HepG2 (cell line): ENCODE measurements around the gene TSHZ2. TPM values are rescaled to one million over a fixed set of nuclear protein-coding genes. Genes with fewer than 3 reads are reported as not detected.

Experiments used
- ATF7-NPFF ChIP-seq: sonication (generic); formaldehyde crosslinking; IDR thresholded peaks from 2 replicates; pipeline ENCODE4 v1.8.1; 2023; ENCODE audit warnings: mild to moderate bottlenecking, low read depth, missing genetic modification reagents, moderate library complexity
- CHD2 ChIP-seq: IDR thresholded peaks from 2 replicates; pipeline ENCODE4 v1.6.1; 2011; ENCODE audit warnings: low read depth, low read length, improper control_type of control experiment
- ETV6 ChIP-seq: sonication (generic); formaldehyde crosslinking; conservative IDR thresholded peaks from 2 replicates; pipeline ENCODE4 v1.4.0; 2020; ENCODE audit warnings: missing genetic modification reagents
- FLYWCH1 ChIP-seq: sonication (generic); formaldehyde crosslinking; IDR thresholded peaks from 2 replicates; pipeline ENCODE4 v1.8.1; 2023; ENCODE audit warnings: mild to moderate bottlenecking, missing genetic modification reagents
- GPN1 ChIP-seq: sonication (generic); formaldehyde crosslinking; IDR thresholded peaks from 2 replicates; pipeline ENCODE4 v1.5.1; 2020; ENCODE audit warnings: missing genetic modification reagents, borderline replicate concordance
- HNRNPK ChIP-seq: fragments of 200-400 bp; formaldehyde crosslinking; IDR thresholded peaks from 2 replicates; pipeline ENCODE4 v1.6.1; 2018; ENCODE audit warnings: low read length, low read depth, moderate library complexity, mild to moderate bottlenecking; ENCODE audit not compliant: poor library complexity, severe bottlenecking
- HNRNPL ChIP-seq: fragments of 200-400 bp; formaldehyde crosslinking; IDR thresholded peaks from 2 replicates; pipeline ENCODE4 v1.6.1; 2017; ENCODE audit warnings: mild to moderate bottlenecking, low read depth, low read length
- KAT8 ChIP-seq: IDR thresholded peaks from 2 replicates; pipeline ENCODE4 v1.6.1; 2016; ENCODE audit warnings: missing genetic modification reagents, missing compliant biosample characterization
- MXD1 ChIP-seq: sonication (generic); formaldehyde crosslinking; IDR thresholded peaks from 2 replicates; pipeline ENCODE4 v1.4.0; 2020; ENCODE audit warnings: mild to moderate bottlenecking, missing genetic modification reagents
- NCOA5 ChIP-seq: sonication (generic); formaldehyde crosslinking; IDR thresholded peaks from 2 replicates; pipeline ENCODE4 v1.4.0; 2020; ENCODE audit warnings: missing genetic modification reagents
- NONO ChIP-seq, 2 experiments: fragments of 450-650 bp in 1 of 2; sonication (generic) in 1 of 2; formaldehyde crosslinking in 1 of 2; IDR thresholded peaks in 1 of 2; conservative IDR thresholded peaks in 1 of 2; 2 replicates each; pipeline versions ENCODE4 v1.6.1 to v1.8.0; 2017 to 2022; ENCODE audit warnings: mild to moderate bottlenecking in 1 of 2, missing genetic modification reagents in 1 of 2, moderate library complexity in 1 of 2
- PHB2 ChIP-seq: fragments of 450-650 bp; IDR thresholded peaks from 2 replicates; pipeline ENCODE4 v1.6.1; 2018; ENCODE audit not compliant: partially characterized antibody
- RARA ChIP-seq: IDR thresholded peaks from 2 replicates; pipeline ENCODE4 v1.6.1; 2016; ENCODE audit warnings: missing genetic modification reagents, missing compliant biosample characterization
- RFX3 ChIP-seq: IDR thresholded peaks from 2 replicates; pipeline ENCODE4 v1.6.1; 2016; ENCODE audit warnings: missing biosample characterization, missing genetic modification reagents
- SAFB2 ChIP-seq: sonication (generic); formaldehyde crosslinking; IDR thresholded peaks from 2 replicates; pipeline ENCODE4 v1.5.1; 2020; ENCODE audit warnings: missing genetic modification reagents, low read depth, mild to moderate bottlenecking, borderline replicate concordance
- SALL1 ChIP-seq: sonication (generic); formaldehyde crosslinking; IDR thresholded peaks from 2 replicates; pipeline ENCODE4 v1.8.0; 2022; ENCODE audit warnings: mild to moderate bottlenecking, missing genetic modification reagents
- TCF7 ChIP-seq: sonication (generic); IDR thresholded peaks from 2 replicates; pipeline ENCODE4 v1.6.1; 2016; ENCODE audit warnings: antibody characterized with exemption, low read depth
- ZBTB7A ChIP-seq: sonication (generic); formaldehyde crosslinking; IDR thresholded peaks from 2 replicates; pipeline ENCODE4 v1.8.0; 2022; ENCODE audit warnings: mild to moderate bottlenecking, missing genetic modification reagents
- ZNF224 ChIP-seq: sonication (generic); formaldehyde crosslinking; IDR thresholded peaks from 2 replicates; pipeline ENCODE4 v1.5.0; 2020; ENCODE audit warnings: mild to moderate bottlenecking, missing genetic modification reagents
- ZNF232 ChIP-seq: sonication (generic); formaldehyde crosslinking; IDR thresholded peaks from 2 replicates; pipeline ENCODE4 v1.4.0; 2020; ENCODE audit warnings: missing genetic modification reagents, borderline replicate concordance
- ZNF780A ChIP-seq: sonication (generic); formaldehyde crosslinking; IDR thresholded peaks from 2 replicates; pipeline ENCODE4 v1.8.0; 2022; ENCODE audit warnings: mild to moderate bottlenecking, missing genetic modification reagents, moderate library complexity
- ZNF782 ChIP-seq: sonication (generic); formaldehyde crosslinking; IDR thresholded peaks from 2 replicates; pipeline ENCODE4 v1.4.0; 2020; ENCODE audit warnings: missing genetic modification reagents, mild to moderate bottlenecking, borderline replicate concordance
- ZSCAN9 ChIP-seq: IDR thresholded peaks from 2 replicates; pipeline ENCODE4 v1.6.1; 2016; ENCODE audit warnings: borderline replicate concordance
- polyA plus RNA-seq, 8 experiments: library from polyadenylated mRNA; depleted of rRNA in 3 of 8; stranded (reverse) in 7 of 8; unstranded in 1 of 8; fragments of >200 nt; fragmentation: Illumina TruSeq in 4 of 8; extraction: Trizol in 4 of 8; gene quantifications; 2 replicates each; pipeline versions ENCODE4 v1.2.1 to v1.2.3, GENCODE V29; 2011 to 2016; ENCODE audit warnings: low read depth in 4 of 8, missing spikeins in 1 of 8, mixed read lengths in 1 of 8; ENCODE audit not compliant: insufficient read depth in 1 of 8
- total RNA-seq, 5 experiments: library from RNA; depleted of rRNA; stranded (reverse); fragments of >200 nt; fragmentation: Illumina TruSeq; extraction: Trizol; gene quantifications; 2 replicates each; pipeline ENCODE4 v1.2.3, GENCODE V29; 2016; ENCODE audit warnings: low read depth in 1 of 5
- TF ChIP-seq, protein P1 (sequence below): sonication (generic); formaldehyde crosslinking; IDR thresholded peaks from 2 replicates; pipeline ENCODE4 v1.9.0; 2021; ENCODE audit warnings: missing genetic modification reagents, mild to moderate bottlenecking, borderline replicate concordance
- TF ChIP-seq, protein P2 (sequence below): sonication (generic); formaldehyde crosslinking; conservative IDR thresholded peaks from 2 replicates; pipeline ENCODE4 v1.8.0; 2022; ENCODE audit warnings: missing genetic modification reagents
- TF ChIP-seq, protein P3 (sequence below): sonication (generic); formaldehyde crosslinking; IDR thresholded peaks from 2 replicates; pipeline ENCODE4 v1.8.0; 2022; ENCODE audit warnings: mild to moderate bottlenecking, missing genetic modification reagents, moderate library complexity

Gene TSHZ2
- total and polyA plus RNA-seq, 2 of the 13 experiments (the other 11 are each of a cell fraction or from before 2014, with no cell fraction given) = 0.01 TPM; not detected in 1

DNA sequence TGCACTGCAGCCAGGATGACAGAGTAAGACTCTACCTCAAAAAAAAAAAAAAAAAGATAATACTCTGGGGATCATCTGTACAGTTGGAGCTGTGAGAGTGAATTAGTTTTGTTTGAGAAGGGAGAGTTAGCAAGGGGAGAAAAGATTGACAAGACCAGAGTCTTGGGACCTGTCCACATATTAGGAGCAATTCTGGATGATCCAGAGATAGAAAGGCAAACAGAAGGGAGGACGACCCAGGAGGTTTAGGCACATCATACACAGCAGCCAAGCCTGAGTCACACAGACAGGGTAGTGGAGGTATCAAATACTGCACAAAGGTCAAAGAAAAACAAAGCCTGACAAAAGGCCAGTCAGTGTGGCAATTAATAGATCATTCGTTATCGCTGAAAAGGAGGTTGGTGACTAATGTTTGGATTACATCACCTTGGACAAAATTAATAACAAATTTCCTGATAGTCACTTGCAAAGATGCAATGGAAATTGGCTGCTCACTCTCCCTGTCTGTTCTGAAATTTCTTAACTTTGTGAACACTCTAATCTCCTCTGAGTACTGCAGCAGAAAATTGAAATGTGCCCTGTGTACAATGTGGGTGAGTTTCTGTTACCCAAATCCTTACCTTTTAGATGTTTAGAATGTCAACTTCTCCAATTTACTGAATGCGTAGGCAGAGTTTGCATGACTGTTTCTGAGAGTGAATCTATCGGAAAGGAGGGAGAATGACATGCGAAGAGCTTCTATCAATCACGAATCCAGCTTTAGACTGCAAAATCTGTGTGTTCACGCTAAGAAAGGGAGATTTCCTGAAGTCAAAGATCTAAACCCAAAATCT, 105.4 kb downstream of the TSHZ2 start (continued):
- TF ChIP-seq, protein P1, sequence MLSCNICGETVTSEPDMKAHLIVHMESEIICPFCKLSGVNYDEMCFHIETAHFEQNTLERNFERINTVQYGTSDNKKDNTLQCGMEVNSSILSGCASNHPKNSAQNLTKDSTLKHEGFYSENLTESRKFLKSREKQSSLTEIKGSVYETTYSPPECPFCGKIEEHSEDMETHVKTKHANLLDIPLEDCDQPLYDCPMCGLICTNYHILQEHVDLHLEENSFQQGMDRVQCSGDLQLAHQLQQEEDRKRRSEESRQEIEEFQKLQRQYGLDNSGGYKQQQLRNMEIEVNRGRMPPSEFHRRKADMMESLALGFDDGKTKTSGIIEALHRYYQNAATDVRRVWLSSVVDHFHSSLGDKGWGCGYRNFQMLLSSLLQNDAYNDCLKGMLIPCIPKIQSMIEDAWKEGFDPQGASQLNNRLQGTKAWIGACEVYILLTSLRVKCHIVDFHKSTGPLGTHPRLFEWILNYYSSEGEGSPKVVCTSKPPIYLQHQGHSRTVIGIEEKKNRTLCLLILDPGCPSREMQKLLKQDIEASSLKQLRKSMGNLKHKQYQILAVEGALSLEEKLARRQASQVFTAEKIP = no peak
- no peak for TF ChIP-seq KAT8 (CRISPR knock-in tag)
- TF ChIP-seq NONO (IDR thresholded peaks at IDR 0.05) = no peak
- no peak for TF ChIP-seq NONO (CRISPR knock-in tag; conservative IDR thresholded peaks at IDR 0.05)
- TF ChIP-seq ZNF232 (CRISPR knock-in tag) = no peak
- TF ChIP-seq ZNF780A = no peak
- TF ChIP-seq MXD1 (CRISPR knock-in tag) = no peak
- no peak for TF ChIP-seq RFX3 (CRISPR knock-in tag)
- no peak for TF ChIP-seq NCOA5
- peak; percentile 50; the same call in 1 of the 2 replicates for TF ChIP-seq ATF7-NPFF (CRISPR knock-in tag)
- TF ChIP-seq RARA = peak; percentile 89
- TF ChIP-seq, protein P2, sequence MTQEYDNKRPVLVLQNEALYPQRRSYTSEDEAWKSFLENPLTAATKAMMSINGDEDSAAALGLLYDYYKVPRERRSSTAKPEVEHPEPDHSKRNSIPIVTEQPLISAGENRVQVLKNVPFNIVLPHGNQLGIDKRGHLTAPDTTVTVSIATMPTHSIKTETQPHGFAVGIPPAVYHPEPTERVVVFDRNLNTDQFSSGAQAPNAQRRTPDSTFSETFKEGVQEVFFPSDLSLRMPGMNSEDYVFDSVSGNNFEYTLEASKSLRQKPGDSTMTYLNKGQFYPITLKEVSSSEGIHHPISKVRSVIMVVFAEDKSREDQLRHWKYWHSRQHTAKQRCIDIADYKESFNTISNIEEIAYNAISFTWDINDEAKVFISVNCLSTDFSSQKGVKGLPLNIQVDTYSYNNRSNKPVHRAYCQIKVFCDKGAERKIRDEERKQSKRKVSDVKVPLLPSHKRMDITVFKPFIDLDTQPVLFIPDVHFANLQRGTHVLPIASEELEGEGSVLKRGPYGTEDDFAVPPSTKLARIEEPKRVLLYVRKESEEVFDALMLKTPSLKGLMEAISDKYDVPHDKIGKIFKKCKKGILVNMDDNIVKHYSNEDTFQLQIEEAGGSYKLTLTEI (CRISPR knock-in tag) = no peak
- TF ChIP-seq SAFB2 (CRISPR knock-in tag) = peak; percentile 66; the same call in 1 of the 2 replicates
- TF ChIP-seq PHB2 = no peak
- TF ChIP-seq ETV6 (CRISPR knock-in tag) = no peak
- peak; percentile 92 for TF ChIP-seq SALL1 (CRISPR knock-in tag)
- 0 out of 2 replicates have a peak, but pooled peaks have one; percentile 49 for TF ChIP-seq ZNF224 (CRISPR knock-in tag)
- no peak for TF ChIP-seq HNRNPK
- TF ChIP-seq, protein P3, sequence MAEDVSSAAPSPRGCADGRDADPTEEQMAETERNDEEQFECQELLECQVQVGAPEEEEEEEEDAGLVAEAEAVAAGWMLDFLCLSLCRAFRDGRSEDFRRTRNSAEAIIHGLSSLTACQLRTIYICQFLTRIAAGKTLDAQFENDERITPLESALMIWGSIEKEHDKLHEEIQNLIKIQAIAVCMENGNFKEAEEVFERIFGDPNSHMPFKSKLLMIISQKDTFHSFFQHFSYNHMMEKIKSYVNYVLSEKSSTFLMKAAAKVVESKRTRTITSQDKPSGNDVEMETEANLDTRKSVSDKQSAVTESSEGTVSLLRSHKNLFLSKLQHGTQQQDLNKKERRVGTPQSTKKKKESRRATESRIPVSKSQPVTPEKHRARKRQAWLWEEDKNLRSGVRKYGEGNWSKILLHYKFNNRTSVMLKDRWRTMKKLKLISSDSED (CRISPR knock-in tag) = no peak
- TF ChIP-seq ZNF782 (CRISPR knock-in tag) = no peak
- TF ChIP-seq GPN1 (CRISPR knock-in tag) = no peak
- TF ChIP-seq HNRNPL = no peak
- peak; percentile 66 for TF ChIP-seq ZSCAN9 (CRISPR knock-in tag)
- TF ChIP-seq FLYWCH1 (CRISPR knock-in tag) = no peak
- no peak for TF ChIP-seq ZBTB7A
- peak; percentile 72 for TF ChIP-seq TCF7
- no peak for TF ChIP-seq CHD2
